ENCODE data around the gene MEX3D.

GRCh38 chr19:1553415-1553814, 14.7 kb downstream of the MEX3D start:
- no peak for TF ChIP-seq CTCF (conservative IDR thresholded peaks at IDR 0.05 in 1 of 2, IDR thresholded peaks at IDR 0.05 in 1 of 2; ENCODE audit: extremely low read depth in 1 of 2, insufficient read depth in 1 of 2, low read depth in 1 of 2, low read length in 2 of 2)
- TF ChIP-seq EZH2 (IDR thresholded peaks at IDR 0.05; ENCODE audit: borderline replicate concordance, low read length): no peak
